GM19372 (cell line): ENCODE results near the gene LYZL1.
"Not testable (repeated sequence)": the region's sequence is repeated elsewhere in the genome, so short reads cannot be mapped to it uniquely, and the experiment has no call there.

Experiments used
- ATAC-seq: cut with Tn5 transposase; IDR thresholded peaks from one replicate; pipeline ENCODE4 v1.9.1; 2021; ENCODE audit warnings: mild to moderate bottlenecking, low read depth, moderate library complexity; ENCODE audit not compliant: unreplicated experiment

The LYZL1 gene

GRCh38 chr10:29326886-29327745 lies 38.2 kb downstream of the LYZL1 start:
- no peak for ATAC-seq

GRCh38 chr10:29327746-29328102 lies 38.9 kb downstream of the LYZL1 start:
- no peak for ATAC-seq

GRCh38 chr10:29328983-29329382 lies 40.1 kb downstream of the LYZL1 start:
- no peak for ATAC-seq

- no peak for ATAC-seq
Observed at GRCh38 chr10:29329420-29329819, 40.5 kb downstream of the LYZL1 start.

- ATAC-seq: no peak
Observed at GRCh38 chr10:29332061-29332760, 43.3 kb downstream of the LYZL1 start.

- ATAC-seq: no peak
Observed at GRCh38 chr10:29332761-29333148, 43.9 kb downstream of the LYZL1 start.

- not testable (repeated sequence) for ATAC-seq
Observed at GRCh38 chr10:29337526-29337925, 48.7 kb downstream of the LYZL1 start.

GRCh38 chr10:29343607-29344038 lies 54.8 kb downstream of the LYZL1 start:
- no peak for ATAC-seq

GRCh38 chr10:29344073-29344820 lies 55.4 kb downstream of the LYZL1 start:
- ATAC-seq: no peak

- no peak for ATAC-seq
Observed at GRCh38 chr10:29345144-29345909, 56.5 kb downstream of the LYZL1 start.

- ATAC-seq: no peak
Observed at GRCh38 chr10:29345910-29346209, 57.0 kb downstream of the LYZL1 start.

GRCh38 chr10:29346296-29347001 lies 57.6 kb downstream of the LYZL1 start:
- ATAC-seq: no peak

- no peak for ATAC-seq
Observed at GRCh38 chr10:29348836-29349235, 60.0 kb downstream of the LYZL1 start.

- ATAC-seq: no peak
Observed at GRCh38 chr10:29353305-29353704, 64.4 kb downstream of the LYZL1 start.

- no peak for ATAC-seq
Observed at GRCh38 chr10:29353887-29354561, 65.2 kb downstream of the LYZL1 start.

GRCh38 chr10:29355411-29355991 lies 66.6 kb downstream of the LYZL1 start:
- ATAC-seq: no peak

- no peak for ATAC-seq
Observed at GRCh38 chr10:29356931-29357330, 68.1 kb downstream of the LYZL1 start.

GRCh38 chr10:29358010-29358616 lies 69.2 kb downstream of the LYZL1 start:
- ATAC-seq: no peak
